K562 (cell line): ENCODE measurements around the gene DDAH2. TPM values are rescaled to one million over a fixed set of nuclear protein-coding genes. Genes with fewer than 3 reads are reported as not detected.

Source experiments
- CEBPB ChIP-seq: fragments of 450-650 bp; IDR thresholded peaks from 2 replicates; pipeline ENCODE4 v1.6.1; 2016; ENCODE audit warnings: missing genetic modification characterization, missing compliant biosample characterization
- CHCHD3 ChIP-seq: fragments of 250-450 bp; sonication (Bioruptor Pico); IDR thresholded peaks from 2 replicates; pipeline ENCODE4 v2.1.2; 2022; ENCODE audit warnings: mild to moderate bottlenecking
- CTBP1 ChIP-seq: fragments of 450-650 bp; IDR thresholded peaks from 2 replicates; pipeline ENCODE4 v1.6.1; 2016; ENCODE audit warnings: borderline replicate concordance
- EGR1 ChIP-seq: fragments of 450-650 bp; conservative IDR thresholded peaks from 2 replicates; pipeline ENCODE4 v1.6.1; 2017; ENCODE audit warnings: mild to moderate bottlenecking
- GATA2 ChIP-seq: sonication (generic); formaldehyde crosslinking; IDR thresholded peaks from 2 replicates; pipeline ENCODE4 v1.4.0; 2020; ENCODE audit warnings: mild to moderate bottlenecking, missing genetic modification reagents
- GATAD2B ChIP-seq: fragments of 450-650 bp; IDR thresholded peaks from 2 replicates; pipeline ENCODE4 v1.6.1; 2017; ENCODE audit warnings: mild to moderate bottlenecking, borderline replicate concordance
- HMGN3 ChIP-seq: IDR thresholded peaks from 2 replicates; pipeline ENCODE4 v1.6.1; 2011; ENCODE audit warnings: borderline replicate concordance, low read depth, mild to moderate bottlenecking, mixed read lengths, low read length; ENCODE audit not compliant: insufficient read length; ENCODE audit errors: extremely low read depth
- HNRNPLL ChIP-seq: fragments of 200-400 bp; formaldehyde crosslinking; IDR thresholded peaks from 2 replicates; pipeline ENCODE4 v1.6.1; 2017; ENCODE audit warnings: low read length, low read depth, mild to moderate bottlenecking; ENCODE audit not compliant: poor library complexity, severe bottlenecking
- PHF20 ChIP-seq: fragments of 450-650 bp; IDR thresholded peaks from 2 replicates; pipeline ENCODE4 v1.6.1; 2018; ENCODE audit not compliant: partially characterized antibody
- PHF8 ChIP-seq: fragments of 200-600 bp; sonication (generic); IDR thresholded peaks from 2 replicates; pipeline ENCODE4 v1.6.1; 2012; ENCODE audit warnings: mixed run types, mild to moderate bottlenecking, inconsistent platforms, low read length, moderate library complexity, borderline replicate concordance
- PHTF2 ChIP-seq: fragments of 250-450 bp; sonication (Bioruptor Pico); IDR thresholded peaks from 2 replicates; pipeline ENCODE4 v1.5.0; 2021; ENCODE audit warnings: mild to moderate bottlenecking
- PML ChIP-seq: IDR thresholded peaks from 2 replicates; pipeline ENCODE4 v1.6.1; 2012; ENCODE audit warnings: low read length, inconsistent platforms
- PPARD ChIP-seq: fragments of 250-450 bp; sonication (Bioruptor Pico); IDR thresholded peaks from 2 replicates; pipeline ENCODE4 v1.8.0; 2022; ENCODE audit warnings: inconsistent platforms, mild to moderate bottlenecking, moderate library complexity
- RBM17 ChIP-seq: fragments of 200-400 bp; formaldehyde crosslinking; IDR thresholded peaks from 2 replicates; pipeline ENCODE4 v1.6.1; 2017; ENCODE audit warnings: low read depth, mild to moderate bottlenecking, low read length, borderline replicate concordance
- SNRNP70 ChIP-seq: fragments of 200-400 bp; formaldehyde crosslinking; optimal IDR thresholded peaks from 2 replicates; pipeline ENCODE3; 2017; ENCODE audit warnings: low read depth, low read length
- SREBF1 ChIP-seq: fragments of 150-350 bp; IDR thresholded peaks from 2 replicates; pipeline ENCODE4 v1.6.1; 2014; ENCODE audit warnings: antibody characterized with exemption, low read depth, low read length, borderline replicate concordance
- STAT5B ChIP-seq: fragments of 250-450 bp; sonication (Bioruptor Pico); IDR thresholded peaks from 2 replicates; pipeline ENCODE4 v1.8.0; 2021; ENCODE audit warnings: mild to moderate bottlenecking, inconsistent platforms
- SUPT5H ChIP-seq: fragments of 450-650 bp; IDR thresholded peaks from 2 replicates; pipeline ENCODE4 v1.6.1; 2016
- TOE1 ChIP-seq, 2 experiments: fragments of 450-650 bp in 1 of 2; sonication (generic) in 1 of 2; formaldehyde crosslinking in 1 of 2; IDR thresholded peaks; 2 replicates each; pipeline versions ENCODE4 v1.7.1 to v1.8.0; 2016 to 2022; ENCODE audit warnings: borderline replicate concordance in 2 of 2, mild to moderate bottlenecking in 2 of 2, antibody characterized with exemption in 1 of 2, inconsistent platforms in 1 of 2, low read depth in 1 of 2, missing genetic modification reagents in 1 of 2, moderate library complexity in 1 of 2
- XRCC3 ChIP-seq: fragments of 450-650 bp; IDR thresholded peaks from 2 replicates; pipeline ENCODE4 v1.6.1; 2017; ENCODE audit warnings: mild to moderate bottlenecking, moderate library complexity
- ZNF146 ChIP-seq: IDR thresholded peaks from one replicate; pipeline ENCODE4 v1.6.1; 2018; ENCODE audit warnings: missing compliant biosample characterization; ENCODE audit not compliant: unreplicated experiment
- ZNF217 ChIP-seq: sonication (generic); formaldehyde crosslinking; IDR thresholded peaks from 2 replicates; pipeline ENCODE4 v1.8.0; 2022; ENCODE audit warnings: mild to moderate bottlenecking, missing genetic modification reagents
- ZNF263 ChIP-seq: sonication (generic); formaldehyde crosslinking; IDR thresholded peaks from 2 replicates; pipeline ENCODE4 v1.8.0; 2022; ENCODE audit warnings: mild to moderate bottlenecking, missing genetic modification reagents, borderline replicate concordance
- ZNF395 ChIP-seq: fragments of 200-800 bp; sonication (Bioruptor generic); IDR thresholded peaks from 2 replicates; pipeline ENCODE4 v1.6.1; 2017; ENCODE audit warnings: missing genetic modification characterization, missing compliant biosample characterization
- ZNF398 ChIP-seq: fragments of 250-450 bp; sonication (Bioruptor Pico); IDR thresholded peaks from 2 replicates; pipeline ENCODE4 v1.8.0; 2021; ENCODE audit warnings: moderate library complexity, mild to moderate bottlenecking, inconsistent platforms
- ZNF431 ChIP-seq: sonication (generic); formaldehyde crosslinking; IDR thresholded peaks from 2 replicates; pipeline ENCODE4 v1.8.0; 2022; ENCODE audit warnings: mild to moderate bottlenecking, missing genetic modification reagents
- ZNF584 ChIP-seq: fragments of 200-800 bp; sonication (Bioruptor generic); IDR thresholded peaks from 2 replicates; pipeline ENCODE4 v1.6.1; 2016; ENCODE audit warnings: low read depth, mild to moderate bottlenecking, missing genetic modification characterization, missing compliant biosample characterization
- ZNF644 ChIP-seq: fragments of 200-800 bp; sonication (Bioruptor generic); IDR thresholded peaks from 2 replicates; pipeline ENCODE4 v1.6.1; 2016; ENCODE audit warnings: low read depth, missing genetic modification characterization, missing compliant biosample characterization
- polyA plus RNA-seq, 8 experiments: library from polyadenylated mRNA; depleted of rRNA in 4 of 8; stranded (reverse) in 5 of 8; unstranded in 3 of 8; fragments of >200 nt; fragmentation: Nextera tagmentation in 2 of 8; fragmentation: Illumina TruSeq in 1 of 8; extraction: Ambion mirVana in 2 of 8; extraction: Trizol in 1 of 8; gene quantifications; 2 replicates each; pipeline versions ENCODE4 v1.2.1 to v1.2.3, GENCODE V29; 2011 to 2014; ENCODE audit warnings: inconsistent platforms in 1 of 8, missing spikeins in 1 of 8
- total RNA-seq, 7 experiments: library from RNA; depleted of rRNA in 6 of 7; stranded (reverse); fragments of >200 nt in 6 of 7; fragmentation: Illumina TruSeq in 2 of 7; extraction: Trizol in 2 of 7; gene quantifications; 2 replicates each; pipeline versions ENCODE4 v1.2.1 to v1.2.3, GENCODE V29; 2011 to 2021; ENCODE audit warnings: low replicate concordance in 1 of 7

DDAH2 gene
- total and polyA plus RNA-seq, 9 of the 15 experiments (the other 6 are each of a cell fraction or from before 2014, with no cell fraction given), result 1.8 to 45.4 (median 21.4) TPM

DNA sequence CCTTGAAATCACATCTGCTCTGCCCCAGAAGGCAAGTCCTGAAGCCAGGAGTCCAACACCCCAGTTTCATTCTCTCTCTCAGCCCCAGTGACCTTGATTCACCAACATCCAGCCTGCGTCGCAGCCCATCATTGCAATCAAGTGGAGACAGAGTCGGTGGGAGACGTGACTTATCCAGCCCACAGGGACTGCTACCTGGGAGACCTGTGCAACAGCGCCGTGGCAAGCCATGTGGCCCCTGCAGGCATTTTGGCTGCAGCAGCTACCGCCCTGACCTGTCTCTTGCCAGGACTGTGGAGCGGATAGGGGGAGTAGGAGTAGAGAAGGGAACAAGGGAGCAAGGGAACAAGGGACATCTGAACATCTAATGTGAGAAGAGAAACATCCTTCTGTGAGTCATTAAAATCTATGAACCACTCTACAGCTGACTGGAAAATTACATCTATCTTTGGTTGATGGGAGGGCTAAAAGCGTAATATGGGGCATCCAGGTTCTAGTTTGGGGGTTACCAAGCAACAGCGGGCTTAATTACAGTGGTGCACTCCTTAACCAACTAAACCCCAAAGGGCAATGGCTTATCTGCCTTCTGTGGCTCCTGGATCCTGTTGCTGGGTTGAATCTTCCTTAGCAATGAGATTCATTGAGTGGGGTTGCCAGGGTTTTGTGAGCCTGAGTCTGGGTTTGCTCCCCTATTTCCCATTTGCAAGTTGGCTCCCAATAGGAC is 11.4 kb downstream of the DDAH2 start (continued):
- TF ChIP-seq HNRNPLL, result no peak
- TF ChIP-seq ZNF146, result no peak
- TF ChIP-seq EGR1, result no peak
- TF ChIP-seq TOE1 (IDR thresholded peaks at IDR 0.05; ENCODE audit: borderline replicate concordance), result no peak
- no peak for TF ChIP-seq TOE1 (CRISPR knock-in tag; IDR thresholded peaks at IDR 0.05; ENCODE audit: borderline replicate concordance, low read depth)
- no peak for TF ChIP-seq PHTF2 (CRISPR knock-in tag)
- TF ChIP-seq PHF8, result no peak
- no peak for TF ChIP-seq HMGN3
- no peak for TF ChIP-seq XRCC3
- no peak for TF ChIP-seq RBM17
- no peak for TF ChIP-seq PPARD (CRISPR knock-in tag)
- TF ChIP-seq GATA2 (CRISPR knock-in tag), result no peak
- TF ChIP-seq SUPT5H, result no peak
- no peak for TF ChIP-seq ZNF263
- TF ChIP-seq SREBF1, result no peak
- no peak for TF ChIP-seq ZNF584 (CRISPR knock-in tag)
- no peak for TF ChIP-seq CEBPB
- no peak for TF ChIP-seq ZNF217
- TF ChIP-seq ZNF398 (CRISPR knock-in tag), result no peak
- peak; percentile 60 for TF ChIP-seq PHF20
- TF ChIP-seq ZNF431, result no peak; the same call in 1 of the 2 replicates
- no peak for TF ChIP-seq CHCHD3
- TF ChIP-seq STAT5B, result no peak
- TF ChIP-seq CTBP1, result peak; percentile 84
- TF ChIP-seq PML, result 0 out of 2 replicates have a peak, but pooled peaks have one; percentile 36
- no peak for TF ChIP-seq GATAD2B
- no peak for TF ChIP-seq ZNF644
- no peak for TF ChIP-seq SNRNP70
- no peak for TF ChIP-seq ZNF395
